Sciatic nerve (tissue), 2 donors: ENCODE measurements around the gene DCDC2. TPM values are rescaled to one million over a fixed set of nuclear protein-coding genes. Genes with fewer than 3 reads are reported as not detected.
"Not testable (repeated sequence)": the region's sequence is repeated elsewhere in the genome, so short reads cannot be mapped to it uniquely, and the experiment has no call there.

Experiments used
- ATAC-seq: fragments of 200-7000 bp; cut with Tn5 transposase; one replicate; pipeline ENCODE4 v1.9.1; 2020; ENCODE audit warnings: mild to moderate bottlenecking, moderate library complexity
- DNase-seq: peaks from one replicate; pipeline ENCODE4 v3.0.0-alpha.2; 2020; ENCODE audit warnings: low spot score
- intact Hi-C: fragments of 100-400 bp; cut with DNase I; formaldehyde crosslinking; loops from one replicate; pipeline ENCODE4 v1.14.2; 2022
- total RNA-seq: library from RNA; stranded (reverse); fragmentation: NEBNext Ultra II Directional; extraction: Animal tissue kit (Norgen Biotek cat#: 25700); gene quantifications from one replicate; pipeline ENCODE4 v1.2.1, GENCODE V29; 2021
- donor health status: DM: no; HTN: no; CAD: no.
- donor health status: DM: no; HTN: no; CAD: no.

The DCDC2 gene
- total RNA-seq, 1 donor from 2014 or later: not detected

DNA sequence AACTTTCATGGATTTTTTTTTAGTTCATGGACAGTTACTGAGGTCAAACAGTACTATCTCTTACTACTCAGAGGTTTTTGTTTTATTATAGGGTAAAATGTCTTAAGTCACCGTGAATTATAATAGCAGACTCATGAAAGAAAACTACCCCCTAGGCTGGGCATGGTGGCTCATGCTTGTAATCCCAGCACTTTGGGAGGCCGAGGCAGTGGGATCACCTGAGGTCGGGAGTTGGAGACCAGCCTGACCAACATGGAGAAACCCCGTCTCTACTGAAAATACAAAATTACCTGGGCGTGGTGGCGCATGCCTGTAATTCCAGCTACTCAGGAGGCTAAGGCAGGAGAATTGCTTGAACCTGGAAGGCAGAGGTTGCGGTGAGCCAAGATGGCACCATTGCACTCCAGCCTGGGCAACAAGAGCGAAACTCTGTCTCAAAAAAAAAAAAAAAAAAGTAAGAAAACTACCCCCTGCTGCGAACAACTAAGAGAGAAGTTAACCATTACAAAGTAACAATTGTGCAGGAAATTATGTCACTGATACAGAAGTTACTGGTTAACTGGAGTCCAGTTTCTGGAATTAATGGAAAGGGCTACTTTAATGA, 25.1 kb upstream of the DCDC2 start:
- intact Hi-C loops, ATAC-seq, DNase-seq: not testable (repeated sequence)

GRCh38 chr6:24382220-24382540, 24.3 kb upstream of the DCDC2 start:
- intact Hi-C loops: no loop called here
- DNase-seq (no peak), ATAC-seq (no peak)

DNA sequence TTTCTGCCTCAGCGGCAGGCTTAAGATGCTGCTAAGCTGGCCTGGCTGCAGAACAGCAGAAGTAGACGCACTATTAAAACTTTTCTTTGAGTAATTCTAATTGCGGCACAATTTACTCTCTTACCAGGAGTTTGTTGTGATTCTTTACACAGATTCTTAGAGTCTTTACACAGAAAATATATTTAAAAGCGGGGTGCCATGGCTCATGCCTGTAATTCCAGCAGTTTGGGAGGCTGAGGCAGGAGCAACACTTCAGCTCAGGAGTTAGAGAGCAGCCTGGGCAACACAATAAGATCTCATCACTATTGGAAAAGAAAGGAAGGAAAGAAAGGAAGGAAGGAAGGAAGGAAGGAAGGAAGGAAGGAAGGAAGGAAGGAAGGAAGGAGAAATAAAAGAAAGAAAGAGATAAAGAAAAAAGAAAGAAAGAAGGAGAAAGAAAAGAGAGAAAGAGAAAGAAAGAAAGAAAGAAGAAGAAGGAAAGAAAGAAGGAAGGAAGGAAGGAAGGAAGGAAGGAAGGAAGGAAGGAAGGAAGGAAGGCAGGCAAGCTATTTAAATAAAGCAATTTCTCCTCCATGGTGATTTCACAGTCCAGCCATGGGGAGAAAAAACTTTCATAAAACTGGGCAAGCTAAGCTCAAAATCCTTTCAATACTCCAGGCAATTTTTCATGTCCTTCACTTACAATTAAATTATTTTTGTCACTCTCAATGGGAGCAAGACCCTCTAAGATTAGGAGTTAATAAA, 23.8 kb upstream of the DCDC2 start:
- intact Hi-C loops: no loop called here
- DNase-seq (no peak), ATAC-seq (no peak)

- DNase-seq (no peak), ATAC-seq (no peak)
- intact Hi-C loops: no loop called here
These were observed 20.7 kb upstream of the DCDC2 start for GRCh38 chr6:24378473-24379097.

DNA sequence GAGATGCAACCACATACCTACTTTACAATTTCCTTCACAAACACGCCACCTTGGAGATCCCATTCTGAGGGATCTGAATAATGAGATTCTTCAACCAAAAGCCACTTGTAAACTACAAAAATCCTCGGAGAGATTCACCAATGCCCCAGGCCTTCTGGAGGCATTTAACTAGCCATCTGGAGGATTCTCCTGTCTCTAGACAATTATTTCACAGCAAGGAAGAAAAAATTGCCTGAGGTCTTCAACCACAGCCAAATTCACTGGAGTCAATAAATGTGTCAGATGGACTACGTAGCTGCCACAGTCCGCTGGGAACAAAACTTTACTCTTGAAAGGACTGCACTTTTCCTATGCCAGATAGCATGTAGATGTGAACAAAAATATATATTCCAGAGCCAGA, 19.0 kb upstream of the DCDC2 start:
- intact Hi-C loops: no loop called here
- ATAC-seq: no peak
- DNase-seq: no peak

GRCh38 chr6:24374612-24375011, 16.8 kb upstream of the DCDC2 start:
- no peak for ATAC-seq
- intact Hi-C loops: no loop called here
- no peak for DNase-seq

GRCh38 chr6:24365103-24365633, 7.3 kb upstream of the DCDC2 start:
- ATAC-seq, DNase-seq, intact Hi-C loops: not testable (repeated sequence)

- DNase-seq, intact Hi-C loops, ATAC-seq: not testable (repeated sequence)
These were observed 4.5 kb upstream of the DCDC2 start for GRCh38 chr6:24362363-24362762.

GRCh38 chr6:24359640-24360454, 2.0 kb upstream of the DCDC2 start:
- ATAC-seq (peak; percentile 88), DNase-seq (peak; percentile 81)
- intact Hi-C loops: no loop called here

DNA sequence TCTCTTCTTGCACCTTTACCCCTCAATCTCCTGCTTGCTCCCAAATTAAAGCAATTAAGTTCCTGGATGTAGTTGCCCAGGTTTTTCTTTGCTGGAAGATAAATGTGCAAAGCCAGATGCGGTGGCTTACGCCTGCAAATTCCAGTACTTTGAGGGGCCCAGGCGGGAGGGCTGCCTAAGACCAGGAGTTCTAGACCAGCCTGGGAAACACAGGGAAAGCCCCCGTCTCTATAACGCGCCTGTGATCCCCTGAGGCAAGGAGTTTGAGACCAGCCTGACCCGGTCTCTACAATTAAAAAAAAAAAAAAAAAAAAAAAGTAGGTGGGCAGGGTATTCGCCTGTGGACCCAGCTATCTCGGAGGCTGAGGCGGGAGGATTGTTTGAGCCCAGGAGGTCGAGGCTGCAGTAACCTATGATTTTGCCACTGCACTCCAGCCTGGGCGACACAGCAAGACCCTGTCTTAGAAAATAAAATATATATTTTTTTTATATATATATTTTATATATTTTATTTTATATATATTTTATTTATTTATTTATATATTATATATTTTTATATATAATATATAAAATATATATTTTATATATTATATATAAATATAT, 461 bp upstream of the DCDC2 start:
- intact Hi-C loops: no loop called here
- no peak for DNase-seq
- ATAC-seq: peak; percentile 27

GRCh38 chr6:24356310-24356973, 1.4 kb downstream of the DCDC2 start:
- ATAC-seq (no peak), DNase-seq (no peak)
- intact Hi-C loops: no loop called here

DNA sequence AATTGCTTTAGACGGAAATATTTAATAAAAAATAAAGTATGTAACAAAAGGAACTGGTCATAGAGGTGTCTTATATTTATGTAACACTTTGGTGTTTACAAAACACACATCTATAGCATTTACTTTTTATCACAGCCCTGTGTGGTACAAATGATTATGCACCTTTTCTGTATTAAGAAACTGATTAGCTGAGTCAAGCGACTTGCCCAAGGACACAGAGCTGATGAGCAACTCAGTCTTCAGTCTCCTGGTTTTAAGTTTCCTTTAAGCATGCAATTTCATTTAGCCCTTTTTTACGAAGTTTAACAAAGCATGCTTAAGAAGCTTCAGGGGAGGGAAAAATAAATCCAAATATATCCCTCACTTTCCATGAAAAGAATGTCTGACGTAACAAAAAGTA, 2.5 kb downstream of the DCDC2 start:
- DNase-seq (no peak), ATAC-seq (no peak)
- intact Hi-C loops: no loop called here

GRCh38 chr6:24353861-24354260, 4.0 kb downstream of the DCDC2 start:
- DNase-seq: no peak
- intact Hi-C loops: no loop called here

DNA sequence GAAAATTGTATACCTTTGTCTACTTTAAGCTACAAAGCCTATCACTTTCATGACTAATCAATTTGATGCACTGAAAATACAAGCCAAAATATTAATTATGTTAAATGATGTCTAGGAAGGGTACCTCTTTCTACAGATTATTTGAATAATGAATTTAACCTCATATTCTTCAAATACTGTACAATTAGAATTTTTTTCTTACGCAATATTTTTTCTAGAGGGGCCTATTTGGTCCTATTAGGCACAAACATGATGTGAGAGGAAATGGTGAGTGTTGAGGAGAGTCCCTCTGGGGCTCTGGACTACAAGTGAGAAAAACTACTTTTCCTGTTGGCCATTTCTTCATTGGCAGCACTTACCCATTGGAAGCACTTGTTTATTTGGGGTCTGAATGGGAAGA, 5.4 kb downstream of the DCDC2 start:
- ATAC-seq (no peak), DNase-seq (no peak)
- intact Hi-C loops: no loop called here

More at GRCh38 chr6:24353861-24354260, 4.0 kb downstream of the DCDC2 start:
- ATAC-seq: no peak

- intact Hi-C loops: no loop called here
- DNase-seq: no peak
- ATAC-seq: no peak
These were observed 12.9 kb downstream of the DCDC2 start for GRCh38 chr6:24344976-24345375.

DNA sequence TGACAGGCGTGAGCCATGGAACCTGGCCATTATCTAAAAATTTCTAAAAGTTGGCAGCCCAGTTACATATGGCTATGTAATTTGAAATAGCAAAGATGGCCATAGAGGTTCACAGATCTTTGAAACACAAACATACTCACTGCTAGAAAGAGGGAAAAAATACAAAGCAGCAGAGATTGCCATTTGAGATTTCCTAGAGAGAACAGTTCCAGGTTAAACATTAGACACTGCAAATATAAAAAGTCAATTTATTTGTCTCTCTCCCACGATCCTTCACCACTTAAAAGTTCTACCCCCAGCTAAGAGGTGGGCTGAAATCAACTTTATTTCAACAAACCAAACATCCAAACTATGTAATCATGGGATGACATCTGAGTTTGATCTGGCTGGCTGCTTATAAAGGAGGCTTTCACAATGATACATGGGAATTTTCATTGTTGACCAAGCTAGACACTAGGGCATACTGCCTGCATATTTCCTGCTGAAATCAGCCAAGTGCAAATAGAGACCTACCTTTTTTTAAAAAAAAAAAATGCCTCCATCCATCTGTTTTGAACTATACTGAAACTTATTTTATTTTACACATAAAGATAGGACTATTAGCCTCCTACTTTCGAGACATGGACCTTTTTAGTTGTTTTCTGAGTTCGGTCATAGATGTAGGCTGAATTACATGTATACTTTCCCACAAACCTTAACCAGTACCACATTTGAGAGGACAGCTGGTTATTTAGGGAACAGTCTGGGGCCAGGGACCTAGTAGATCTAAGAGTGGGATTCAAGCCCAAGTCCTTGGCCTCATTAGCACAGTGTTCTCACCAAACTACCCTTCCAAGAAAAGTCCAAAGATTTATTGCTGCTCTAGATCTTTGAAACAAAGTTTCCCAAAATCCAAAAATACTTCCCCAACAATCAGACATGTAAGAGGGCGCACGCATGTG, 16.6 kb downstream of the DCDC2 start:
- no peak for ATAC-seq
- no peak for DNase-seq
- intact Hi-C loops: no loop called here

DNA sequence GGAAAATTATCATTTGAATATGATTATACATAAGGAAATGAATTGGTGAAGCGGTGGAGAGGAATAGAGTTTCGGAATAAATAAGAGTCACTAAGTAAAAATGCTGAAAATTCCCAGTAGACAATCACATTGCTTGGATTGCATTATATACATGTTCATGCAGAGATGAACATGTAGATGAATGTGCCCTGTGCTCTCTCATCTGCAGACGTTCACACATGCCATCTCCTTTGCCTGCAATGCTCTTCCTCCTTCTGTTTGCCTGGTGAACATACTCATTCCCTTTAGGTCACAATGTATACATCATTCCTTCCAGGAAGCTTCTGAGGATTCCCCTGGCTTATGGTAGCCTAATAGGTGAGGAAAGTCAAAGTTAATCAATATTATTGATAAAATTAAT, 17.9 kb downstream of the DCDC2 start:
- intact Hi-C loops: loop anchor here (5.0 kb wide), 1 partner anchor 443 kb away; no protein-coding TSS in a partner anchor
- DNase-seq (no peak), ATAC-seq (no peak)
